HG02623 (cell line): ENCODE data around the gene OR2B6.

Experiments
- ATAC-seq: cut with Tn5 transposase; IDR thresholded peaks from one replicate; pipeline ENCODE4 v1.9.1; 2021; ENCODE audit warnings: moderate library complexity; ENCODE audit not compliant: unreplicated experiment

OR2B6 gene

GRCh38 chr6:27994616-27995015 lies 37.6 kb downstream of the OR2B6 start:
- no peak for ATAC-seq

- no peak for ATAC-seq
Measured at GRCh38 chr6:28000351-28001045, 43.5 kb downstream of the OR2B6 start.

- ATAC-seq: no peak
Measured at GRCh38 chr6:28001351-28001750, 44.3 kb downstream of the OR2B6 start.

GRCh38 chr6:28001751-28002150 lies 44.7 kb downstream of the OR2B6 start:
- no peak for ATAC-seq

- no peak for ATAC-seq
Measured at GRCh38 chr6:28002161-28002560, 45.1 kb downstream of the OR2B6 start.

GRCh38 chr6:28003059-28003458 lies 46.0 kb downstream of the OR2B6 start:
- ATAC-seq: no peak

- no peak for ATAC-seq
Measured at GRCh38 chr6:28003661-28004060, 46.6 kb downstream of the OR2B6 start.

- no peak for ATAC-seq
Measured at GRCh38 chr6:28004350-28005151, 47.5 kb downstream of the OR2B6 start.

GRCh38 chr6:28005152-28005890 lies 48.3 kb downstream of the OR2B6 start:
- no peak for ATAC-seq

- no peak for ATAC-seq
Measured at GRCh38 chr6:28005975-28006374, 48.9 kb downstream of the OR2B6 start.
